ENCODE data around the gene MGST2.

DNA sequence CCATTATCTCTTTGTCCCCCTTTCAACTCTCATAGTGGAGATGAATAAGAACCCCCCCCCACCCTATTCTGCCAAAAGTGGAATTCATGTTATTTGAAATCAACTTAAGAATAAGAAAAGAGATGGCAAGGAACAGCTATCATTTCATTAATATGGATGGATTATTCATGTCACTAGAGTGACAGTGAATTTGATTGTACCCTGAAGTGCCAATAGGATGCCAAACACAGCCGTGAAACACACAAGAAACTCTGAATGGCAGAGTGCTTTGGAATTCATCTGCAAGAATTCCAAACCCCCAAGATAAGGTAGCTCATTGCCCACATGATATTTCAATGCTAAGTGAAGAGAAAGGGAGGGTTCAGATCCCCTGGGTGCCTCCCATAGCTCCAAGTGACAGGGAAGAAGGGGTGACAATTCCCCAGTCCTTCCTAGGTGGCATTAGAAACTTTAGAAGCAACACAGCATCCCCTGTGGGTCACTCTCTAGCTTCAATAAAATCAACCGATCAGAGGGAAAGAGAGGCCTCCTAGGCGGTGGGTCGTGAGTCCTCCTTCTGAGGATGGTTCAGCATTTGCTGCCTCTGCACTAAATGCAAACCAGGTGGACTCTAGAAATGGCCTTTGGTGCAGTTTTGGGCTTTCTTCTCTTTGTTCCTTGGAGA is 84.3 kb downstream of the MGST2 start:
- TF ChIP-seq POLR2A (IDR thresholded peaks at IDR 0.05; ENCODE audit: low read length) (no peak), GATA1 (IDR thresholded peaks at IDR 0.05; ENCODE audit: low read depth, low read length) (no peak)
